HepG2 (cell line): ENCODE data around the gene TMEM116. TPM values are rescaled to one million over a fixed set of nuclear protein-coding genes. Genes with fewer than 3 reads are reported as not detected.

ENCODE experiments used
- DNMT3B ChIP-seq: conservative IDR thresholded peaks from 2 replicates; pipeline ENCODE4 v1.6.1; 2016; ENCODE audit warnings: missing biosample characterization, control low read depth
- HMGA1 ChIP-seq: sonication (generic); formaldehyde crosslinking; conservative IDR thresholded peaks from 2 replicates; pipeline ENCODE4 v1.4.0; 2020; ENCODE audit warnings: missing genetic modification reagents
- KDM4B ChIP-seq: sonication (generic); formaldehyde crosslinking; IDR thresholded peaks from 2 replicates; pipeline ENCODE4 v1.4.0; 2020; ENCODE audit warnings: missing genetic modification reagents
- MTF2 ChIP-seq: sonication (generic); formaldehyde crosslinking; IDR thresholded peaks from 2 replicates; pipeline ENCODE4 v1.5.0; 2020; ENCODE audit warnings: missing genetic modification reagents, borderline replicate concordance
- SOX13 ChIP-seq, 3 experiments: fragments of 450-650 bp in 1 of 3; sonication (generic) in 1 of 3; formaldehyde crosslinking in 1 of 3; IDR thresholded peaks in 2 of 3; conservative IDR thresholded peaks in 1 of 3; 2 replicates each; pipeline versions ENCODE4 v1.5.0 to v1.6.1; 2016 to 2020; ENCODE audit warnings: antibody characterized with exemption in 1 of 3, mild to moderate bottlenecking in 1 of 3, missing compliant biosample characterization in 1 of 3, missing genetic modification reagents in 1 of 3, moderate library complexity in 1 of 3
- ZFAT ChIP-seq: sonication (generic); formaldehyde crosslinking; conservative IDR thresholded peaks from 2 replicates; pipeline ENCODE4 v1.8.1; 2023; ENCODE audit warnings: missing genetic modification reagents, inconsistent platforms
- ZNF768 ChIP-seq: sonication (generic); formaldehyde crosslinking; IDR thresholded peaks from 2 replicates; pipeline ENCODE4 v1.4.0; 2020; ENCODE audit warnings: missing genetic modification reagents
- polyA plus RNA-seq, 8 experiments: library from polyadenylated mRNA; depleted of rRNA in 3 of 8; stranded (reverse) in 7 of 8; unstranded in 1 of 8; fragments of >200 nt; fragmentation: Illumina TruSeq in 4 of 8; extraction: Trizol in 4 of 8; gene quantifications; 2 replicates each; pipeline versions ENCODE4 v1.2.1 to v1.2.3, GENCODE V29; 2011 to 2016; ENCODE audit warnings: low read depth in 4 of 8, missing spikeins in 1 of 8, mixed read lengths in 1 of 8; ENCODE audit not compliant: insufficient read depth in 1 of 8
- total RNA-seq, 5 experiments: library from RNA; depleted of rRNA; stranded (reverse); fragments of >200 nt; fragmentation: Illumina TruSeq; extraction: Trizol; gene quantifications; 2 replicates each; pipeline ENCODE4 v1.2.3, GENCODE V29; 2016; ENCODE audit warnings: low read depth in 1 of 5
- TF ChIP-seq, protein P1 (sequence below): sonication (generic); formaldehyde crosslinking; IDR thresholded peaks from 2 replicates; pipeline ENCODE4 v1.5.1; 2020; ENCODE audit warnings: mild to moderate bottlenecking, missing genetic modification reagents, borderline replicate concordance
- TF ChIP-seq, protein P2 (sequence below): sonication (generic); formaldehyde crosslinking; IDR thresholded peaks from 2 replicates; pipeline ENCODE4 v1.8.1; 2023; ENCODE audit warnings: mild to moderate bottlenecking, missing genetic modification reagents
- TF ChIP-seq, protein P3 (sequence below): sonication (generic); formaldehyde crosslinking; IDR thresholded peaks from 2 replicates; pipeline ENCODE4 v1.4.0; 2020; ENCODE audit warnings: missing genetic modification reagents, mild to moderate bottlenecking, borderline replicate concordance
- TF ChIP-seq, protein P4 (sequence below): IDR thresholded peaks from 2 replicates; pipeline ENCODE4 v1.6.1; 2016; ENCODE audit warnings: missing biosample characterization, missing genetic modification reagents, low read depth
- TF ChIP-seq, protein P5 (sequence below): sonication (generic); formaldehyde crosslinking; IDR thresholded peaks from 2 replicates; pipeline ENCODE4 v1.5.0; 2020; ENCODE audit warnings: missing genetic modification reagents
- TF ChIP-seq, protein P6 (sequence below): sonication (generic); formaldehyde crosslinking; IDR thresholded peaks from 2 replicates; pipeline ENCODE4 v1.5.1; 2020; ENCODE audit warnings: mild to moderate bottlenecking, missing genetic modification reagents, moderate library complexity

The TMEM116 gene
- total and polyA plus RNA-seq, 2 of the 13 experiments (the other 11 are each of a cell fraction or from before 2014, with no cell fraction given), result 14.0 to 17.8 TPM

DNA sequence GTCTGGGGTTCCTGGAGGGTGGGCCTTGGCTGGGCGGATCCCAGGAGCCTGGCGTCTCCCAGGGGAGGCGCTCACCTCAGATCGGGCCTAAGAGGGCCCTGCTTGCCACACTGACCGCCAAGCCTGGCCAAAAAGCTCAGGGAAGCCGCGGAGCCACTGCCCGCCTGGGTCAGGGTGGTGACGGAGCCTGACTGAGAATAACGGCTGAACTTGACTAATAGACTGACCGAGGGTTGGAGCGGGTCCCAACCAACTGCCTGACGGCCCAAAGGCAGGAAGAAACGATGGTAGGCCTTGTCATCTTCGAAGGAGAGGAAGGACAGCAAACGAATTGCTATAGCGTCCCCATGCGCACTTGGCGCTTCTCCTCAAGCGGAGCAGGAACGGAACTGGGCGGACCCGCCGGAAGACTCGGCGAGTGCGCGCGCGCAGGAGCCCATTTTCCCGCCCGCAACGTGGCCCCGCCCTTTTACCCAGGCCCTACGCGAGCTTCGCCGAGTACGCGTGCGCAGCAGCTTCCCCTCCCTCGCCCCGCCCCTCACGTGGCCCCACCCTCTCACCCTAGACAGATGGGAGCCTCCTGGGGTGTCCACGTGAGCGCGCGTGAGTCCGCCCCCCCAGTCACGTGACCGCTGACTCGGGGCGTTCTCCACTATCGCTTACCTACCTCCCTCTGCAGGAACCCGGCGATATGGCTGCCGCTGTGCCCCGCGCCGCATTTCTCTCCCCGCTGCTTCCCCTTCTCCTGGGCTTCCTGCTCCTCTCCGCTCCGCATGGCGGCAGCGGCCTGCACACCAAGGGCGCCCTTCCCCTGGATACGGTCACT is at the start of gene TMEM116, which contains the start of gene ERP29 (continued):
- TF ChIP-seq, protein P1, sequence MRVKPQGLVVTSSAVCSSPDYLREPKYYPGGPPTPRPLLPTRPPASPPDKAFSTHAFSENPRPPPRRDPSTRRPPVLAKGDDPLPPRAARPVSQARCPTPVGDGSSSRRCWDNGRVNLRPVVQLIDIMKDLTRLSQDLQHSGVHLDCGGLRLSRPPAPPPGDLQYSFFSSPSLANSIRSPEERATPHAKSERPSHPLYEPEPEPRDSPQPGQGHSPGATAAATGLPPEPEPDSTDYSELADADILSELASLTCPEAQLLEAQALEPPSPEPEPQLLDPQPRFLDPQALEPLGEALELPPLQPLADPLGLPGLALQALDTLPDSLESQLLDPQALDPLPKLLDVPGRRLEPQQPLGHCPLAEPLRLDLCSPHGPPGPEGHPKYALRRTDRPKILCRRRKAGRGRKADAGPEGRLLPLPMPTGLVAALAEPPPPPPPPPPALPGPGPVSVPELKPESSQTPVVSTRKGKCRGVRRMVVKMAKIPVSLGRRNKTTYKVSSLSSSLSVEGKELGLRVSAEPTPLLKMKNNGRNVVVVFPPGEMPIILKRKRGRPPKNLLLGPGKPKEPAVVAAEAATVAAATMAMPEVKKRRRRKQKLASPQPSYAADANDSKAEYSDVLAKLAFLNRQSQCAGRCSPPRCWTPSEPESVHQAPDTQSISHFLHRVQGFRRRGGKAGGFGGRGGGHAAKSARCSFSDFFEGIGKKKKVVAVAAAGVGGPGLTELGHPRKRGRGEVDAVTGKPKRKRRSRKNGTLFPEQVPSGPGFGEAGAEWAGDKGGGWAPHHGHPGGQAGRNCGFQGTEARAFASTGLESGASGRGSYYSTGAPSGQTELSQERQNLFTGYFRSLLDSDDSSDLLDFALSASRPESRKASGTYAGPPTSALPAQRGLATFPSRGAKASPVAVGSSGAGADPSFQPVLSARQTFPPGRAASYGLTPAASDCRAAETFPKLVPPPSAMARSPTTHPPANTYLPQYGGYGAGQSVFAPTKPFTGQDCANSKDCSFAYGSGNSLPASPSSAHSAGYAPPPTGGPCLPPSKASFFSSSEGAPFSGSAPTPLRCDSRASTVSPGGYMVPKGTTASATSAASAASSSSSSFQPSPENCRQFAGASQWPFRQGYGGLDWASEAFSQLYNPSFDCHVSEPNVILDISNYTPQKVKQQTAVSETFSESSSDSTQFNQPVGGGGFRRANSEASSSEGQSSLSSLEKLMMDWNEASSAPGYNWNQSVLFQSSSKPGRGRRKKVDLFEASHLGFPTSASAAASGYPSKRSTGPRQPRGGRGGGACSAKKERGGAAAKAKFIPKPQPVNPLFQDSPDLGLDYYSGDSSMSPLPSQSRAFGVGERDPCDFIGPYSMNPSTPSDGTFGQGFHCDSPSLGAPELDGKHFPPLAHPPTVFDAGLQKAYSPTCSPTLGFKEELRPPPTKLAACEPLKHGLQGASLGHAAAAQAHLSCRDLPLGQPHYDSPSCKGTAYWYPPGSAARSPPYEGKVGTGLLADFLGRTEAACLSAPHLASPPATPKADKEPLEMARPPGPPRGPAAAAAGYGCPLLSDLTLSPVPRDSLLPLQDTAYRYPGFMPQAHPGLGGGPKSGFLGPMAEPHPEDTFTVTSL (CRISPR knock-in tag), result no peak; the same call in 1 of the 2 replicates
- TF ChIP-seq ZFAT (CRISPR knock-in tag), result no peak; the same call in 1 of the 2 replicates
- TF ChIP-seq HMGA1, result no peak
- TF ChIP-seq, protein P2, sequence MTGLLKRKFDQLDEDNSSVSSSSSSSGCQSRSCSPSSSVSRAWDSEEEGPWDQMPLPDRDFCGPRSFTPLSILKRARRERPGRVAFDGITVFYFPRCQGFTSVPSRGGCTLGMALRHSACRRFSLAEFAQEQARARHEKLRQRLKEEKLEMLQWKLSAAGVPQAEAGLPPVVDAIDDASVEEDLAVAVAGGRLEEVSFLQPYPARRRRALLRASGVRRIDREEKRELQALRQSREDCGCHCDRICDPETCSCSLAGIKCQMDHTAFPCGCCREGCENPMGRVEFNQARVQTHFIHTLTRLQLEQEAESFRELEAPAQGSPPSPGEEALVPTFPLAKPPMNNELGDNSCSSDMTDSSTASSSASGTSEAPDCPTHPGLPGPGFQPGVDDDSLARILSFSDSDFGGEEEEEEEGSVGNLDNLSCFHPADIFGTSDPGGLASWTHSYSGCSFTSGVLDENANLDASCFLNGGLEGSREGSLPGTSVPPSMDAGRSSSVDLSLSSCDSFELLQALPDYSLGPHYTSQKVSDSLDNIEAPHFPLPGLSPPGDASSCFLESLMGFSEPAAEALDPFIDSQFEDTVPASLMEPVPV (CRISPR knock-in tag), result peak; percentile 92
- TF ChIP-seq, protein P3, sequence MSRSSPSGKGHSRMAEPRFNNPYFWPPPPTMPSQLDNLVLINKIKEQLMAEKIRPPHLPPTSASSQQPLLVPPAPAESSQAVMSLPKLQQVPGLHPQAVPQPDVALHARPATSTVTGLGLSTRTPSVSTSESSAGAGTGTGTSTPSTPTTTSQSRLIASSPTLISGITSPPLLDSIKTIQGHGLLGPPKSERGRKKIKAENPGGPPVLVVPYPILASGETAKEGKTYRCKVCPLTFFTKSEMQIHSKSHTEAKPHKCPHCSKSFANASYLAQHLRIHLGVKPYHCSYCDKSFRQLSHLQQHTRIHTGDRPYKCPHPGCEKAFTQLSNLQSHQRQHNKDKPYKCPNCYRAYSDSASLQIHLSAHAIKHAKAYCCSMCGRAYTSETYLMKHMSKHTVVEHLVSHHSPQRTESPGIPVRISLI (CRISPR knock-in tag), result no peak
- TF ChIP-seq ZNF768, result peak; percentile 8; the same call in 1 of the 2 replicates
- no peak for TF ChIP-seq MTF2 (CRISPR knock-in tag)
- peak; percentile 20; the same call in 1 of the 2 replicates for TF ChIP-seq DNMT3B (CRISPR knock-in tag)
- TF ChIP-seq SOX13 (IDR thresholded peaks at IDR 0.05), result no peak
- TF ChIP-seq SOX13 (CRISPR knock-in tag; conservative IDR thresholded peaks at IDR 0.05 in 1 of 2, IDR thresholded peaks at IDR 0.05 in 1 of 2), result peak in 1 of 2 experiments; percentile 3; a peak in 2 of 4 replicates
- TF ChIP-seq KDM4B (CRISPR knock-in tag), result no peak; the same call in 1 of the 2 replicates
- TF ChIP-seq, protein P4, sequence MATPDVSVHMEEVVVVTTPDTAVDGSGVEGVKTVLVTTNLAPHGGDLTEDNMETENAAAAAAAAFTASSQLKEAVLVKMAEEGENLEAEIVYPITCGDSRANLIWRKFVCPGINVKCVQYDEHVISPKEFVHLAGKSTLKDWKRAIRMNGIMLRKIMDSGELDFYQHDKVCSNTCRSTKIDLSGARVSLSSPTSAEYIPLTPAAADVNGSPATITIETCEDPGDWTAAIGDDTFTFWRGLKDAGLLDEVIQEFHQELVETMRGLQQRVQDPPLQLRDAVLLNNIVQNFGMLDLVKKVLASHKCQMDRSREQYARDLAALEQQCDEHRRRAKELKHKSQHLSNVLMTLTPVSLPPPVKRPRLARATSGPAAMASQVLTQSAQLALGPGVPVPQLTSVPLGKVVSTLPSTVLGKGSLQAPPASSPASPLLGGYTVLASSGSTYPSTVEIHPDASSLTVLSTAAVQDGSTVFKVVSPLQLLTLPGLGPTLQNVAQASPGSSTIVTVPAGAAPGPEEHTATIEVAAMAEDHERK, result peak; percentile 69; the same call in 1 of the 2 replicates
- TF ChIP-seq, protein P5, sequence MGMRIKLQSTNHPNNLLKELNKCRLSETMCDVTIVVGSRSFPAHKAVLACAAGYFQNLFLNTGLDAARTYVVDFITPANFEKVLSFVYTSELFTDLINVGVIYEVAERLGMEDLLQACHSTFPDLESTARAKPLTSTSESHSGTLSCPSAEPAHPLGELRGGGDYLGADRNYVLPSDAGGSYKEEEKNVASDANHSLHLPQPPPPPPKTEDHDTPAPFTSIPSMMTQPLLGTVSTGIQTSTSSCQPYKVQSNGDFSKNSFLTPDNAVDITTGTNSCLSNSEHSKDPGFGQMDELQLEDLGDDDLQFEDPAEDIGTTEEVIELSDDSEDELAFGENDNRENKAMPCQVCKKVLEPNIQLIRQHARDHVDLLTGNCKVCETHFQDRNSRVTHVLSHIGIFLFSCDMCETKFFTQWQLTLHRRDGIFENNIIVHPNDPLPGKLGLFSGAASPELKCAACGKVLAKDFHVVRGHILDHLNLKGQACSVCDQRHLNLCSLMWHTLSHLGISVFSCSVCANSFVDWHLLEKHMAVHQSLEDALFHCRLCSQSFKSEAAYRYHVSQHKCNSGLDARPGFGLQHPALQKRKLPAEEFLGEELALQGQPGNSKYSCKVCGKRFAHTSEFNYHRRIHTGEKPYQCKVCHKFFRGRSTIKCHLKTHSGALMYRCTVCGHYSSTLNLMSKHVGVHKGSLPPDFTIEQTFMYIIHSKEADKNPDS (CRISPR knock-in tag), result no peak
- TF ChIP-seq, protein P6, sequence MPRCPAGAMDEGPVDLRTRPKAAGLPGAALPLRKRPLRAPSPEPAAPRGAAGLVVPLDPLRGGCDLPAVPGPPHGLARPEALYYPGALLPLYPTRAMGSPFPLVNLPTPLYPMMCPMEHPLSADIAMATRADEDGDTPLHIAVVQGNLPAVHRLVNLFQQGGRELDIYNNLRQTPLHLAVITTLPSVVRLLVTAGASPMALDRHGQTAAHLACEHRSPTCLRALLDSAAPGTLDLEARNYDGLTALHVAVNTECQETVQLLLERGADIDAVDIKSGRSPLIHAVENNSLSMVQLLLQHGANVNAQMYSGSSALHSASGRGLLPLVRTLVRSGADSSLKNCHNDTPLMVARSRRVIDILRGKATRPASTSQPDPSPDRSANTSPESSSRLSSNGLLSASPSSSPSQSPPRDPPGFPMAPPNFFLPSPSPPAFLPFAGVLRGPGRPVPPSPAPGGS (CRISPR knock-in tag), result no peak
